A549 (cell line): ENCODE measurements around the gene LACTBL1. TPM values are rescaled to one million over a fixed set of nuclear protein-coding genes. Genes with fewer than 3 reads are reported as not detected.
"Not testable (repeated sequence)": the region's sequence is repeated elsewhere in the genome, so short reads cannot be mapped to it uniquely, and the experiment has no call there.

ENCODE experiments used
- ATAC-seq, 2 experiments: fragments of 200-7000 bp in 1 of 2; fragments of >200 bp in 1 of 2; cut with Nextera tagmentation in 1 of 2; cut with Tn5 transposase in 1 of 2; 3 replicates each; pipeline versions ENCODE4 v1.8.0 to v1.9.1; 2018 to 2020; ENCODE audit warnings: mild to moderate bottlenecking in 1 of 2, moderate library complexity in 1 of 2
- CTCF ChIA-PET: fragments of 300-600 bp; sonication (Branson Sonifier 250); formaldehyde crosslinking; extraction: SDS; loops from one replicate; lab custom pipeline; 2021; ENCODE audit warnings: antibody characterized with exemption, inconsistent platforms; lab: Yijun Ruan, JAX
- POLR2A ChIA-PET: fragments of 350-600 bp; formaldehyde crosslinking; extraction: SDS; loops from one replicate; lab custom pipeline; 2021; ENCODE audit warnings: antibody characterized with exemption, inconsistent platforms; lab: Yijun Ruan, JAX
- DNase-seq, 2 experiments: peaks; one replicate each; pipeline versions ENCODE4 v3.0.0 to v3.0.0-alpha.2; 2011 to 2016; ENCODE audit warnings: low read depth in 1 of 2, low spot score in 1 of 2
- FAIRE-seq: peaks from 2 replicates; lab custom pipeline; 2011; peaks lifted over from hg19 to GRCh38; lab: Jason Lieb, UNC
- H3K27ac ChIP-seq, 2 experiments: fragments of >200 bp; sonication (Bioruptor Twin); formaldehyde crosslinking; 3 replicates each; pipeline ENCODE4 v1.5.1; 2016 to 2017
- H3K4me1 ChIP-seq: fragments of >200 bp; sonication (Bioruptor Twin); formaldehyde crosslinking; 3 replicates; pipeline ENCODE4 v1.6.1; 2016
- H3K4me2 ChIP-seq: fragments of >200 bp; sonication (Bioruptor Twin); formaldehyde crosslinking; 3 replicates; pipeline ENCODE4 v1.6.1; 2016
- H3K4me3 ChIP-seq: fragments of >200 bp; sonication (Bioruptor Twin); formaldehyde crosslinking; 3 replicates; pipeline ENCODE4 v1.5.1; 2016
- H3K9me3 ChIP-seq: fragments of >200 bp; sonication (Bioruptor Twin); formaldehyde crosslinking; 3 replicates; pipeline ENCODE4 v1.6.1; 2016
- BHLHE40 ChIP-seq: IDR thresholded peaks from 2 replicates; pipeline ENCODE4 v1.6.1; 2012; ENCODE audit warnings: low read depth, low read length, inconsistent platforms
- CEBPB ChIP-seq, 2 experiments: fragments of >200 bp in 1 of 2; sonication (Bioruptor Twin) in 1 of 2; formaldehyde crosslinking in 1 of 2; IDR thresholded peaks; 2 replicates each; pipeline ENCODE4 v1.6.1; 2012 to 2016
- CHD2 ChIP-seq: fragments of 150-350 bp; IDR thresholded peaks from 2 replicates; pipeline ENCODE4 v1.6.1; 2014; ENCODE audit warnings: low read length; ENCODE audit not compliant: partially characterized antibody
- EHF ChIP-seq: fragments of 250-450 bp; sonication (Bioruptor Pico); IDR thresholded peaks from 2 replicates; pipeline ENCODE4 v1.5.0; 2020; ENCODE audit warnings: mild to moderate bottlenecking
- EHMT2 ChIP-seq: fragments of 200-600 bp; sonication (generic); IDR thresholded peaks from 2 replicates; pipeline ENCODE4 v1.6.1; 2016; ENCODE audit warnings: antibody characterized with exemption, low read depth, mild to moderate bottlenecking, moderate library complexity
- EP300 ChIP-seq, 2 experiments: fragments of >200 bp; sonication (Bioruptor Twin); formaldehyde crosslinking; IDR thresholded peaks; 2 replicates in 1 of 2; 3 replicates in 1 of 2; pipeline ENCODE4 v1.6.1; 2016 to 2017
- GATA3 ChIP-seq: IDR thresholded peaks from 2 replicates; pipeline ENCODE4 v1.6.1; 2012; ENCODE audit warnings: borderline replicate concordance
- HES2 ChIP-seq: fragments of >200 bp; sonication (Bioruptor Twin); formaldehyde crosslinking; IDR thresholded peaks from 2 replicates; pipeline ENCODE4 v1.6.1; 2016
- HMGXB4 ChIP-seq: fragments of 250-450 bp; sonication (Bioruptor Pico); IDR thresholded peaks from 2 replicates; pipeline ENCODE4 v1.5.0; 2021; ENCODE audit warnings: mild to moderate bottlenecking, moderate library complexity, borderline replicate concordance
- HOXA7 ChIP-seq: fragments of 250-450 bp; sonication (Bioruptor Pico); IDR thresholded peaks from 2 replicates; pipeline ENCODE4 v1.5.0; 2020; ENCODE audit warnings: mild to moderate bottlenecking, moderate library complexity
- JUNB ChIP-seq: fragments of >200 bp; sonication (Bioruptor Twin); formaldehyde crosslinking; IDR thresholded peaks from 2 replicates; pipeline ENCODE4 v1.6.1; 2016
- KDM1A ChIP-seq: fragments of 200-600 bp; sonication (generic); IDR thresholded peaks from 2 replicates; pipeline ENCODE4 v1.6.1; 2016; ENCODE audit warnings: low read depth, mild to moderate bottlenecking
- KDM5A ChIP-seq: fragments of 200-600 bp; sonication (generic); IDR thresholded peaks from 2 replicates; pipeline ENCODE4 v1.6.1; 2016; ENCODE audit warnings: antibody characterized with exemption, mild to moderate bottlenecking
- MAFK ChIP-seq: fragments of 450-650 bp; IDR thresholded peaks from 2 replicates; pipeline ENCODE4 v1.6.1; 2014; ENCODE audit not compliant: partially characterized antibody
- NFE2L2 ChIP-seq: fragments of 150-350 bp; conservative IDR thresholded peaks from 2 replicates; pipeline ENCODE4 v1.6.1; 2014; ENCODE audit warnings: low read length
- PBX3 ChIP-seq: IDR thresholded peaks from 2 replicates; pipeline ENCODE4 v1.6.1; 2012
- PHF8 ChIP-seq: fragments of 200-600 bp; sonication (generic); IDR thresholded peaks from 2 replicates; pipeline ENCODE4 v1.6.1; 2016; ENCODE audit warnings: low read depth, mild to moderate bottlenecking, antibody characterized with exemption, moderate library complexity, borderline replicate concordance
- RNF2 ChIP-seq: fragments of 200-600 bp; sonication (generic); IDR thresholded peaks from 2 replicates; pipeline ENCODE4 v1.6.1; 2016; ENCODE audit warnings: low read depth, mild to moderate bottlenecking, antibody characterized with exemption, moderate library complexity, borderline replicate concordance
- SREBF2 ChIP-seq: fragments of 450-650 bp; IDR thresholded peaks from 2 replicates; pipeline ENCODE4 v1.6.1; 2014; ENCODE audit warnings: mild to moderate bottlenecking, moderate library complexity
- ZFP36 ChIP-seq: fragments of 450-650 bp; IDR thresholded peaks from 2 replicates; pipeline ENCODE4 v1.6.1; 2014; ENCODE audit warnings: borderline replicate concordance; ENCODE audit not compliant: partially characterized antibody
- WGBS: methylation state at CpG from one replicate; pipeline ENCODE4 v1.1.6; 2017; ENCODE audit errors: missing lambda C conversion rate; 5-methylcytosine and 5-hydroxymethylcytosine counted together
- polyA plus RNA-seq, 4 experiments: library from polyadenylated mRNA; depleted of rRNA in 3 of 4; stranded (reverse); fragments of >200 nt; fragmentation: RNase III in 1 of 4; extraction: RNeasy Plus Mini Kit Qiagen cat#74134 plus additional on column Dnase treatment in 1 of 4; gene quantifications; 2 replicates in 3 of 4; 3 replicates in 1 of 4; pipeline ENCODE4 v1.2.3, GENCODE V29; 2011 to 2017
- TF ChIP-seq, protein P1 (sequence below): IDR thresholded peaks from 2 replicates; pipeline ENCODE4 v1.6.1; 2012; ENCODE audit warnings: low read depth, borderline replicate concordance
- TF ChIP-seq, protein P2 (sequence below): fragments of 450-650 bp; IDR thresholded peaks from 2 replicates; pipeline ENCODE4 v1.6.1; 2014; ENCODE audit warnings: antibody characterized with exemption
- TF ChIP-seq, protein P3 (sequence below): fragments of >200 bp; sonication (Bioruptor Twin); formaldehyde crosslinking; IDR thresholded peaks from 3 replicates; pipeline ENCODE4 v1.5.1; 2016

LACTBL1 gene
- polyA plus RNA-seq, 2 of the 4 experiments (the other 2 are of a cell fraction): not detected

GRCh38 chr1:23018661-23019093 lies 46.0 kb upstream of the LACTBL1 start:
- H3K4me2 ChIP-seq: peak overlapping the region; percentile 91
- H3K9me3 ChIP-seq: 0 out of 3 replicates have a peak, but pooled peaks cover 2% of the 10 kb centered on the region
- peak overlapping the region; percentile 75 for H3K4me3 ChIP-seq
- peak overlapping the region; percentile 92 to 97 for H3K27ac ChIP-seq
- FAIRE-seq (no peak), DNase-seq (peak in 1 of 2 experiments; percentile 16), ATAC-seq (peak in 1 of 2 experiments; percentile 25; a peak in 3 of 6 replicates)
- no peaks in the 10 kb centered on the region; the same call in 2 of the 3 replicates for H3K4me1 ChIP-seq
- TF ChIP-seq JUNB (no peak), PHF8 (peak; percentile 14; the same call in 1 of the 2 replicates), BHLHE40 (no peak), EP300 (IDR thresholded peaks at IDR 0.05) (no peak), EHMT2 (no peak)
- POLR2A ChIA-PET: interaction anchor here (0.5 to 1.5 kb wide), 2 partner anchors 9 to 163 kb away, joined by 3 to 8 read pairs; no protein-coding TSS in a partner anchor
- CTCF ChIA-PET: interaction anchor here (1.0 to 1.7 kb wide), 2 partner anchors 42 kb away, joined by 4 to 6 read pairs; no protein-coding TSS in a partner anchor
- 36% methylated on average over 10 of the region's 10 CpGs for WGBS

DNA sequence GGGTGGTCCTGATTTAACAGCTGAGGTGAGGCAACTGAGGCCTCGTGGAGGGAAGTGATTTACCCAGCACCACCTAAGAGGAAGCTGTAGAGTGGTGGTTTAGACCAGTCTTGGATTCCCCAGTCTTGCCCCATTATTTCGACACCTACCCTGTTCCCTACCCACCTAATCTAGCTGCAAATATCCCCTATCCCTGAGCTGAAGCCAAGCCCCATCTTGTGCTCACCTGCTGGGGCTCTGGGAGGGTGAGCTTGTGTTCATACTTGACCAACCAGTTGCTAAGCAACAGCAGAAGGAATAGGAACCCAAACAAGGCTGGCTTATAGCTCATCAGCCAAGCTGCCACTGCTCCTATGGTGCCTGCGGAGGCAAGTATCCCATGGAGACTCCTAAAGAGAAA lies 41.0 kb upstream of the LACTBL1 start:
- no peak for TF ChIP-seq KDM5A
- TF ChIP-seq, protein P1, sequence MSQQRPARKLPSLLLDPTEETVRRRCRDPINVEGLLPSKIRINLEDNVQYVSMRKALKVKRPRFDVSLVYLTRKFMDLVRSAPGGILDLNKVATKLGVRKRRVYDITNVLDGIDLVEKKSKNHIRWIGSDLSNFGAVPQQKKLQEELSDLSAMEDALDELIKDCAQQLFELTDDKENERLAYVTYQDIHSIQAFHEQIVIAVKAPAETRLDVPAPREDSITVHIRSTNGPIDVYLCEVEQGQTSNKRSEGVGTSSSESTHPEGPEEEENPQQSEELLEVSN: no peak
- TF ChIP-seq CEBPB (IDR thresholded peaks at IDR 0.05): no peak
- TF ChIP-seq EHF (CRISPR knock-in tag): no peak
- no peak for TF ChIP-seq EHMT2
- no peak for TF ChIP-seq GATA3
- FAIRE-seq (no peak), ATAC-seq (peak in 1 of 2 experiments; percentile 46; a peak in 2 of 6 replicates), DNase-seq (peak in 1 of 2 experiments; percentile 22)
- Histone ChIP-seq H3K4me2 (no peak overlapping the region), H3K4me1 (peaks cover 15% of the 10 kb centered on the region), H3K9me3 (no peaks in the 10 kb centered on the region), H3K4me3 (no peak overlapping the region), H3K27ac (no peak overlapping the region)
- CTCF ChIA-PET: interaction anchor here (0.6 to 1.0 kb wide), 2 partner anchors 37 to 82 kb away, joined by 3 read pairs; no protein-coding TSS in a partner anchor
- 68% methylated on average over 3 of the region's 3 CpGs for WGBS
- POLR2A ChIA-PET: no interaction called here

DNA sequence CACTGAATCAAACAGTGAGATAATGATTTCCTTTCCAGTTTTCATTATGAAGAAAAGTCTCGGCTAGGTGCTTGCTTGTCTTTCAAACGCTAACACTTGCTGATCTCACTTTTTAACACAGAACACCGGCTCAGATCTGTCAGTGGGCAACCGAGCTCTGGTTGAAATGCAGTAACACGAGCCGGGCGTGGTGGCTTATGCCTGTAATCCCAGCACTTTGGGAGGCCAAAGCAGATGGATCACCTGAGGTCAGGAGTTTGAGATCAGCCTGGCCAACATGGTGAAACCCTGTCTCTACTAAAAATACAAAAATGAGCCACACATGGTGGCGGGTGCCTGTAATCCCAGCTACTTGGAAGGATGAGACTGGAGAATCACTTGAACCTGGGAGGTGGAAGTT lies 37.4 kb upstream of the LACTBL1 start:
- H3K9me3 ChIP-seq, DNase-seq, FAIRE-seq, H3K4me3 ChIP-seq, ATAC-seq: not testable (repeated sequence)
- Histone ChIP-seq H3K4me1 (peaks cover 15% of the 10 kb centered on the region), H3K27ac (peak overlapping the region; percentile 77 to 81; a peak in 5 of 6 replicates), H3K4me2 (peak overlapping the region; percentile 43; the same call in 1 of the 3 replicates)
- WGBS: 96% methylated on average over 8 of the region's 8 CpGs
- POLR2A ChIA-PET: interaction anchor here (2.2 kb wide), 1 partner anchor 9 kb away, joined by 8 read pairs; the partner anchor contains the start of gene KDM1A
- CTCF ChIA-PET: interaction anchor here (1.3 kb wide), 1 partner anchor 174 kb away, joined by 3 read pairs; no protein-coding TSS in a partner anchor

- DNase-seq: no peak
- H3K4me1 ChIP-seq: peaks cover 15% of the 10 kb centered on the region
- no peaks in the 10 kb centered on the region for H3K9me3 ChIP-seq
- WGBS: 90% methylated on average over 2 of the region's 2 CpGs
- FAIRE-seq: no peak
- H3K4me2 ChIP-seq: no peak overlapping the region
- ChIA-PET POLR2A (interaction anchor here (2.2 kb wide), 1 partner anchor 10 kb away, joined by 8 read pairs; the partner anchor contains the start of gene KDM1A), CTCF (no interaction called here)
- ATAC-seq: no peak
- H3K27ac ChIP-seq: no peak overlapping the region; a peak in 1 of 6 replicates
- no peak overlapping the region for H3K4me3 ChIP-seq
- TF ChIP-seq, protein P2, sequence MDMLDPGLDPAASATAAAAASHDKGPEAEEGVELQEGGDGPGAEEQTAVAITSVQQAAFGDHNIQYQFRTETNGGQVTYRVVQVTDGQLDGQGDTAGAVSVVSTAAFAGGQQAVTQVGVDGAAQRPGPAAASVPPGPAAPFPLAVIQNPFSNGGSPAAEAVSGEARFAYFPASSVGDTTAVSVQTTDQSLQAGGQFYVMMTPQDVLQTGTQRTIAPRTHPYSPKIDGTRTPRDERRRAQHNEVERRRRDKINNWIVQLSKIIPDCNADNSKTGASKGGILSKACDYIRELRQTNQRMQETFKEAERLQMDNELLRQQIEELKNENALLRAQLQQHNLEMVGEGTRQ: no peak
- TF ChIP-seq NFE2L2 (no peak), KDM5A (no peak), CHD2 (no peak), KDM1A (no peak), RNF2 (no peak), SREBF2 (no peak), HMGXB4 (no peak), HOXA7 (CRISPR knock-in tag) (no peak), JUNB (no peak), PBX3 (no peak), HES2 (no peak), MAFK (no peak), ZFP36 (no peak), BHLHE40 (no peak)
- TF ChIP-seq, protein P3, sequence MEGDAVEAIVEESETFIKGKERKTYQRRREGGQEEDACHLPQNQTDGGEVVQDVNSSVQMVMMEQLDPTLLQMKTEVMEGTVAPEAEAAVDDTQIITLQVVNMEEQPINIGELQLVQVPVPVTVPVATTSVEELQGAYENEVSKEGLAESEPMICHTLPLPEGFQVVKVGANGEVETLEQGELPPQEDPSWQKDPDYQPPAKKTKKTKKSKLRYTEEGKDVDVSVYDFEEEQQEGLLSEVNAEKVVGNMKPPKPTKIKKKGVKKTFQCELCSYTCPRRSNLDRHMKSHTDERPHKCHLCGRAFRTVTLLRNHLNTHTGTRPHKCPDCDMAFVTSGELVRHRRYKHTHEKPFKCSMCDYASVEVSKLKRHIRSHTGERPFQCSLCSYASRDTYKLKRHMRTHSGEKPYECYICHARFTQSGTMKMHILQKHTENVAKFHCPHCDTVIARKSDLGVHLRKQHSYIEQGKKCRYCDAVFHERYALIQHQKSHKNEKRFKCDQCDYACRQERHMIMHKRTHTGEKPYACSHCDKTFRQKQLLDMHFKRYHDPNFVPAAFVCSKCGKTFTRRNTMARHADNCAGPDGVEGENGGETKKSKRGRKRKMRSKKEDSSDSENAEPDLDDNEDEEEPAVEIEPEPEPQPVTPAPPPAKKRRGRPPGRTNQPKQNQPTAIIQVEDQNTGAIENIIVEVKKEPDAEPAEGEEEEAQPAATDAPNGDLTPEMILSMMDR: no peak
Measured at GRCh38 chr1:23008901-23009300, 36.2 kb upstream of the LACTBL1 start.
